GM12864 (cell line): ENCODE results near the gene FOXE3.

Source experiments
- DNase-seq: peaks from one replicate; pipeline ENCODE4 v3.0.0-alpha.2; 2011; ENCODE audit warnings: low read depth
- H3K4me3 ChIP-seq: 2 replicates; pipeline ENCODE4 v1.5.1; 2011; ENCODE audit warnings: mild to moderate bottlenecking, low read depth, low read length, control low read depth
- TF ChIP-seq, protein P1 (sequence below): IDR thresholded peaks from 2 replicates; pipeline ENCODE4 v1.5.1; 2011; ENCODE audit warnings: low read depth, mild to moderate bottlenecking, moderate library complexity, low read length, control low read depth, inconsistent platforms; ENCODE audit errors: missing control alignments

Gene FOXE3

DNA sequence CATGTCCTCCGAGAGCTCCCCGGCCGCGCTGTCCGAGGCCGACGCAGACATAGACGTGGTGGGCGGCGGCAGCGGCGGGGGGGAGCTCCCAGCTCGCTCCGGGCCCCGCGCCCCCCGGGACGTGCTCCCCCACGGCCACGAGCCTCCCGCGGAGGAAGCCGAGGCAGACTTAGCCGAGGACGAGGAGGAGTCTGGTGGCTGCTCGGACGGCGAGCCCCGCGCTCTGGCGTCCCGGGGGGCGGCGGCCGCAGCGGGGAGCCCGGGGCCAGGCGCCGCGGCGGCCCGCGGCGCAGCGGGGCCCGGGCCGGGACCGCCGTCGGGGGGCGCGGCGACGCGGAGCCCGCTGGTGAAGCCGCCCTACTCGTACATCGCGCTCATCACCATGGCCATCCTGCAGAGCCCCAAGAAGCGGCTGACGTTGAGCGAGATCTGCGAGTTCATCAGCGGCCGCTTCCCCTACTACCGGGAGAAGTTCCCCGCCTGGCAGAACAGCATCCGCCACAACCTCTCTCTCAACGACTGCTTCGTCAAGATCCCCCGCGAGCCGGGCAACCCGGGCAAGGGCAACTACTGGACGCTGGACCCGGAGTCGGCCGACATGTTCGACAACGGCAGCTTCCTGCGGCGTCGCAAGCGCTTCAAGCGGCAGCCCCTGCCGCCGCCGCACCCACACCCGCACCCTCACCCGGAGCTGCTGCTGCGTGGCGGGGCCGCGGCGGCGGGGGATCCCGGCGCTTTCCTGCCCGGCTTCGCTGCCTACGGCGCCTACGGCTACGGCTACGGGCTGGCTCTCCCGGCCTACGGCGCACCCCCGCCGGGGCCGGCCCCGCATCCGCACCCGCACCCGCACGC lies 22.3 kb downstream of the FOXE3 start:
- TF ChIP-seq, protein P1, sequence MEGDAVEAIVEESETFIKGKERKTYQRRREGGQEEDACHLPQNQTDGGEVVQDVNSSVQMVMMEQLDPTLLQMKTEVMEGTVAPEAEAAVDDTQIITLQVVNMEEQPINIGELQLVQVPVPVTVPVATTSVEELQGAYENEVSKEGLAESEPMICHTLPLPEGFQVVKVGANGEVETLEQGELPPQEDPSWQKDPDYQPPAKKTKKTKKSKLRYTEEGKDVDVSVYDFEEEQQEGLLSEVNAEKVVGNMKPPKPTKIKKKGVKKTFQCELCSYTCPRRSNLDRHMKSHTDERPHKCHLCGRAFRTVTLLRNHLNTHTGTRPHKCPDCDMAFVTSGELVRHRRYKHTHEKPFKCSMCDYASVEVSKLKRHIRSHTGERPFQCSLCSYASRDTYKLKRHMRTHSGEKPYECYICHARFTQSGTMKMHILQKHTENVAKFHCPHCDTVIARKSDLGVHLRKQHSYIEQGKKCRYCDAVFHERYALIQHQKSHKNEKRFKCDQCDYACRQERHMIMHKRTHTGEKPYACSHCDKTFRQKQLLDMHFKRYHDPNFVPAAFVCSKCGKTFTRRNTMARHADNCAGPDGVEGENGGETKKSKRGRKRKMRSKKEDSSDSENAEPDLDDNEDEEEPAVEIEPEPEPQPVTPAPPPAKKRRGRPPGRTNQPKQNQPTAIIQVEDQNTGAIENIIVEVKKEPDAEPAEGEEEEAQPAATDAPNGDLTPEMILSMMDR: no peak
- no peak for DNase-seq
- peak overlapping the region; percentile 73 for H3K4me3 ChIP-seq

- TF ChIP-seq, protein P1: no peak
- no peak overlapping the region for H3K4me3 ChIP-seq
- DNase-seq: no peak
Measured at GRCh38 chr1:47439017-47439818, 23.1 kb downstream of the FOXE3 start.

GRCh38 chr1:47439819-47440598 lies 23.9 kb downstream of the FOXE3 start:
- DNase-seq: no peak
- no peak overlapping the region for H3K4me3 ChIP-seq
- TF ChIP-seq, protein P1: no peak

DNA sequence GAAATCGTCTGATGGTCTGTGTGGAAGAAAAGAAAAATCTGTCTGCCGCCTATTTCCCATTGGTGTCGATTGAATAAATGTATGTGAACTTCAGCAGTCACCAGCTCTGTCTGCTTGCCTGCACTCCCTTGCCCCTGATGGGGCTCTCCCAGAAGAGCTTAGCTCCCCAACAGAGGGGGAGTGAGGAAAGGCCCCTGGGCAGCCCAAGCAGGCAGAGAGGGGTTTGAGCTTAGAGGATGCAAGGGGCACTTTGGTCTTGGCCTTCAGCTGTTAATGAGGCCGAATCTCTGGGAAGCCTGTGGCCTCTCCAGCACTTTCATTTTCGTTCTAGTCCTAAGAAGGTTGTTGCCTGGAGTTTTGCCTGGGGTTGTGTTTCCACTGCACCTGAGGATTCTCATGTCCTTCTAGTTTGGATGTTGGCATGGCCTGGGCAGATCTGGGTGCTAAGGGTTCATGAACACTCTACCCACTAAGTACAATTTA lies 24.6 kb downstream of the FOXE3 start:
- no peak for DNase-seq
- no peak overlapping the region for H3K4me3 ChIP-seq
- TF ChIP-seq, protein P1: no peak

DNA sequence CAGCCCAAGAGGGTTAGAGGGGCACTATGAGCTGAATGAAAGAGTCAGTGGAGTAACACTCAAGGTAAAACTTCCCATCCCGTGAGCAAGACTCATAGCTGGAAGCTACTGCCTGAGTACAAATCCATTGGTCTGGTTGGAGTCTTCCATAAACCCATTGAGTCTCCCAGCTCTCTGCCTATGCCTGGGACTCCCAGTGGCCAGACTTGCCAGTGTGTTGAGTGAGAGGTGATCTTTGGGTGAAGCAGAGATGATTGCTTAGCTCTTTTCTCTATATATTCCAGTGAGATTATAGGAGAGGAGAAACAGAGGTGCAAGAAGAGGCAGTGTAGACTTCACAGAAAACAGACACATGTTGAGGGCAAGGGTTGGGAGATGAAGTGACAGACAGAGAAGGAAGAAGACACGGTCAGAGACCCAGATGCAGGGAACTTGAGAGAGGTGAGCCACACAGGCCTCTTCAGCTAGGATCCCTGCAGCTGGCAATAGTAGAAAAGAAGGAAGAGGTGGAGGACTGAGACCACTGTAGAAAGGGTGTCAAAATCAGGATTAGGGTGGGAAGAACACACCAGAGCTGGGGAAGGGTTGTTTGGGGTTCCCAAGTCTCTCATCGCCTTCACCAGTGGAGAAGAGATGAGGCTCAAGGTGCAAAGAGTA lies 25.5 kb downstream of the FOXE3 start:
- TF ChIP-seq, protein P1: no peak
- no peak for DNase-seq
- no peak overlapping the region for H3K4me3 ChIP-seq

DNA sequence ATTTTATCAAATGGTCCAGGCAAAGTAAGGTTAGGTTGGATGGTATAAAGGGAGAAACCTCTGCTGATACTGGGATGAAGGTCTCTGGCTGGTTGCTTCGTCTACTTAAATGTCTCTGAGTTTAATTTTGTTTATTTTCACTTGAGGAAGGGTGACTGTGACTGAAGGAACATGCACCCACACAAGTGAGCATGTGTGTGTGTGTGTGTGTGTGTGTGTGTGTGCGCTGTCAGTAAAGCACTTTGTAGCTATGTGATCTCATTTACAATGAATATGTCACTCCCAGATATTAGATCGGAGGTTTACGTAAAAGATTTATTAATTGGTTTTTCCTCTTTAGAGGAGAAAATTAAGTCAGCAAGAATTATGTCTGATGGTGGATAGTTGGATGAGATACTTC lies 26.1 kb downstream of the FOXE3 start:
- no peak overlapping the region for H3K4me3 ChIP-seq
- TF ChIP-seq, protein P1: no peak
- DNase-seq: no peak
